HEK293T (cell line): ENCODE results near the gene LIPG.
"Not testable (repeated sequence)": the region's sequence is repeated elsewhere in the genome, so short reads cannot be mapped to it uniquely, and the experiment has no call there.

Experiments
- CTCF ChIA-PET: fragments of 350-600 bp; formaldehyde crosslinking; extraction: SDS; loops from one replicate; lab custom pipeline; 2021; ENCODE audit warnings: antibody characterized with exemption, inconsistent platforms; lab: Yijun Ruan, JAX
- POLR2A ChIA-PET: fragments of 350-600 bp; formaldehyde crosslinking; extraction: SDS; loops from one replicate; lab custom pipeline; 2020; ENCODE audit warnings: antibody characterized with exemption, inconsistent platforms; lab: Yijun Ruan, JAX
- DNase-seq: peaks from one replicate; pipeline ENCODE4 v3.0.0; 2012; ENCODE audit warnings: mixed read lengths; ENCODE audit errors: extremely low spot score
- ARNT ChIP-seq: fragments of 450-650 bp; IDR thresholded peaks from 2 replicates; pipeline ENCODE4 v1.6.1; 2017; ENCODE audit warnings: mild to moderate bottlenecking
- BHLHE40 ChIP-seq: fragments of 450-650 bp; IDR thresholded peaks from 2 replicates; pipeline ENCODE4 v1.6.1; 2016; ENCODE audit warnings: mild to moderate bottlenecking, moderate library complexity, borderline replicate concordance
- CTBP1 ChIP-seq: fragments of 450-650 bp; IDR thresholded peaks from 2 replicates; pipeline ENCODE4 v1.6.1; 2016; ENCODE audit warnings: borderline replicate concordance
- ELF4 ChIP-seq: fragments of 450-650 bp; IDR thresholded peaks from 2 replicates; pipeline ENCODE4 v1.6.1; 2017; ENCODE audit warnings: antibody characterized with exemption
- FOXA1 ChIP-seq: fragments of 450-650 bp; IDR thresholded peaks from 2 replicates; pipeline ENCODE4 v1.6.1; 2016; ENCODE audit warnings: mild to moderate bottlenecking
- FOXK2 ChIP-seq: fragments of 450-650 bp; IDR thresholded peaks from 2 replicates; pipeline ENCODE4 v1.6.1; 2016; ENCODE audit warnings: mild to moderate bottlenecking
- HDGF ChIP-seq: fragments of 450-650 bp; IDR thresholded peaks from 2 replicates; pipeline ENCODE4 v1.6.1; 2017; ENCODE audit warnings: antibody characterized with exemption, borderline replicate concordance
- L3MBTL2 ChIP-seq: fragments of 450-650 bp; conservative IDR thresholded peaks from 2 replicates; pipeline ENCODE4 v1.6.1; 2016; ENCODE audit warnings: mild to moderate bottlenecking
- LEF1 ChIP-seq: fragments of 450-650 bp; IDR thresholded peaks from 2 replicates; pipeline ENCODE4 v1.6.1; 2017; ENCODE audit warnings: mild to moderate bottlenecking, borderline replicate concordance
- NFRKB ChIP-seq: fragments of 450-650 bp; IDR thresholded peaks from 2 replicates; pipeline ENCODE4 v1.6.1; 2016; ENCODE audit warnings: mild to moderate bottlenecking, moderate library complexity
- SP1 ChIP-seq: fragments of 450-650 bp; IDR thresholded peaks from 2 replicates; pipeline ENCODE4 v1.6.1; 2017
- SUZ12 ChIP-seq: fragments of 450-650 bp; IDR thresholded peaks from 2 replicates; pipeline ENCODE4 v1.6.1; 2016; ENCODE audit warnings: mild to moderate bottlenecking
- TARDBP ChIP-seq: fragments of 450-650 bp; IDR thresholded peaks from 2 replicates; pipeline ENCODE4 v1.6.1; 2016
- ZNF384 ChIP-seq: fragments of 450-650 bp; IDR thresholded peaks from 2 replicates; pipeline ENCODE4 v1.6.1; 2016
- TF ChIP-seq, protein P1 (sequence below): fragments of 450-650 bp; IDR thresholded peaks from 2 replicates; pipeline ENCODE4 v1.6.1; 2016

Gene LIPG

DNA sequence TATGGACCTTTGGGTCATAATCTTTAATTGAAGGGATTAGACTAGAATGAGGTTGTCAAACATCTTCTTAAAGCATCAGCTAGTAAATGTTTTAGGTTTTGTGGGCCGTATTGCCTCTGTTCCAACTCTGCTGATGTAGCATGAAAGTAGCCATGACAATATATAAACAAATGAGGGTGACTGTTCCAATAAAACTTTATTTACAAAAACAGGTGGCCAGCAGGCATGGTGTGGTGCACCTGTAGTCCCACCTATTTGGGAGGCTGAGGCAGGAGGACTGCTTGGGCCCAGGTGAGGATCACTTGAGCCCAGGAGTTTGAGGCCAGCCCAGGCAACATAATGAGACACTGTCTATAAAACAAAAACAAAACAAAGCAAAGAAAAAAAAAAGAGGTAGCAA lies 18.4 kb downstream of the LIPG start:
- no peak for DNase-seq
- TF ChIP-seq ZNF384 (no peak), FOXA1 (no peak), TARDBP (no peak), ELF4 (no peak), SUZ12 (no peak), FOXK2 (no peak), L3MBTL2 (no peak), SP1 (no peak), LEF1 (no peak), ARNT (no peak)
- TF ChIP-seq, protein P1, sequence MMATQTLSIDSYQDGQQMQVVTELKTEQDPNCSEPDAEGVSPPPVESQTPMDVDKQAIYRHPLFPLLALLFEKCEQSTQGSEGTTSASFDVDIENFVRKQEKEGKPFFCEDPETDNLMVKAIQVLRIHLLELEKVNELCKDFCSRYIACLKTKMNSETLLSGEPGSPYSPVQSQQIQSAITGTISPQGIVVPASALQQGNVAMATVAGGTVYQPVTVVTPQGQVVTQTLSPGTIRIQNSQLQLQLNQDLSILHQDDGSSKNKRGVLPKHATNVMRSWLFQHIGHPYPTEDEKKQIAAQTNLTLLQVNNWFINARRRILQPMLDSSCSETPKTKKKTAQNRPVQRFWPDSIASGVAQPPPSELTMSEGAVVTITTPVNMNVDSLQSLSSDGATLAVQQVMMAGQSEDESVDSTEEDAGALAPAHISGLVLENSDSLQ, result no peak
- CTCF ChIA-PET, result no interaction called here
- POLR2A ChIA-PET, result no interaction called here

DNA sequence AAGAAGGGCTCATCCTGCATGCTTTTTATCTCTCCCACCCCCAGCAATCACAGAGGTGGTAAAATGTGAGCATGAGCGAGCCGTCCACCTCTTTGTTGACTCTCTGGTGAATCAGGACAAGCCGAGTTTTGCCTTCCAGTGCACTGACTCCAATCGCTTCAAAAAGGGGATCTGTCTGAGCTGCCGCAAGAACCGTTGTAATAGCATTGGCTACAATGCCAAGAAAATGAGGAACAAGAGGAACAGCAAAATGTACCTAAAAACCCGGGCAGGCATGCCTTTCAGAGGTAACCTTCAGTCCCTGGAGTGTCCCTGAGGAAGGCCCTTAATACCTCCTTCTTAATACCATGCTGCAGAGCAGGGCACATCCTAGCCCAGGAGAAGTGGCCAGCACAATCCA lies 19.5 kb downstream of the LIPG start:
- ChIA-PET CTCF (no interaction called here), POLR2A (no interaction called here)
- DNase-seq, result no peak
- TF ChIP-seq, protein P1, result no peak
- TF ChIP-seq TARDBP (no peak), BHLHE40 (no peak), NFRKB (no peak), SP1 (no peak)

DNA sequence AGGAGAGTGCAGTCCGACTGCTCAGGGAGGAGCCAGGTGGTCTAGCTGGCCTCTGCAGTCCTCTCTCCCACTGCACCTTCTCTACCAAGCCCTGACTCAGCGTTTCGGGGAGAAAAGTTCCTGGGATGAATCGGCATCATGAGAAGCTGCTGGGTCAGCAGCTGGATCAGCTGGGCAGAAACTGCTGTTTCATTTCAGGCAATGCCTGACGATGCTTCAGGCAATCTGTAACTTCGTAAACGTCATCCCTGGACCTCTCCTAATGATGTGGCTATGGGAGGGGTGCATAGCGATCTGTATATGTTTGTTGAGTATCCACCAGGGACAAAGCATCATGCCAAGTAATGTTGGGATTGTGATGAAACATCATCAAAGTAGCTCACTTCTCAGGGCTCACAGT lies 20.7 kb downstream of the LIPG start:
- POLR2A ChIA-PET, result no interaction called here
- no peak for TF ChIP-seq FOXA1
- no peak for TF ChIP-seq SP1
- TF ChIP-seq L3MBTL2, result no peak
- no peak for TF ChIP-seq ELF4
- TF ChIP-seq HDGF, result no peak
- no peak for TF ChIP-seq LEF1
- no peak for TF ChIP-seq SUZ12
- no peak for TF ChIP-seq ARNT
- no peak for TF ChIP-seq FOXK2
- TF ChIP-seq NFRKB, result no peak
- no peak for TF ChIP-seq TARDBP
- TF ChIP-seq, protein P1, result no peak
- no peak for TF ChIP-seq ZNF384
- CTCF ChIA-PET, result interaction anchor here (1.6 kb wide), 1 partner anchor 46 kb away, joined by 3 read pairs; no protein-coding TSS in a partner anchor
- no peak for DNase-seq

DNA sequence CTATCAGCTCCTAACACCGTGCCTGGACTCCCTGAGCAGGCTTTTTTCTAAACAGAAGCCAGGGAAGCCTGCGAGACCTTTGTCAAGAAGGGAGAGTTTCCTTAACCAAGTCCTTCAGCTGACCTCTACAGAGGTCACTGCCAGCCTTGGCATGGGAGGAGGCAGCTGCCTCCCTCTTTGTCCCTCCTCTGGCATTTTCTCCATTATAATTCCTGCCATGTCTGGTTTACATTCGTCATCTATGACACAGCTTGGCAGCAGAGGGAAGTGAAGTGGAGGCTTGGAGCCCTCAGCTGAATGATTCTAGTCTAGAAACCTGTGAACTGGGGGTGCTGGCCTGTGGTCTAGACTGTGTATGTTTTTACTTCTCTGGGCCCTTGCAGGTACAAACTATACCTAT lies 22.5 kb downstream of the LIPG start:
- TF ChIP-seq SP1 (no peak), TARDBP (no peak), FOXK2 (no peak), LEF1 (no peak), FOXA1 (no peak), L3MBTL2 (no peak)
- CTCF ChIA-PET, result no interaction called here
- no peak for DNase-seq
- POLR2A ChIA-PET, result no interaction called here

DNA sequence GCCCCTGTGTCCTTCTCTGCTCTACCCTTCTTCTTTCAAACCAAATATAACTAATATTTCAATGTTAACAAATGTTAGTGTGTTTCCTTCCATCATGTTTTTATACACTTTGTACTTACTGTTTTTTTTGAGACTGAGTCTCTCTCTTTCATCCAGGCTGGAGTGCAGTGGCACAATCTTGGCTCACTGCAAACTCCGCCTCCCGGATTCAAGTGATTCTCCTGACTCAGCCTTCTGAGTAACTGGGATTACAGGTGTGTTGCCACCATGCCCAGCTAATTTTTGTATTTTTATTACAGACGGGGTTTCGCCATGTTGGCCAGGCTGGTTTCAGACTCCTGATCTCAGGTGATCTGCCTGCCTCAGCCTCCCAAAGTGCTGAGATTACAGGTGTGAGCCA lies 23.1 kb downstream of the LIPG start:
- DNase-seq, CTCF ChIA-PET, POLR2A ChIA-PET: not testable (repeated sequence)

DNA sequence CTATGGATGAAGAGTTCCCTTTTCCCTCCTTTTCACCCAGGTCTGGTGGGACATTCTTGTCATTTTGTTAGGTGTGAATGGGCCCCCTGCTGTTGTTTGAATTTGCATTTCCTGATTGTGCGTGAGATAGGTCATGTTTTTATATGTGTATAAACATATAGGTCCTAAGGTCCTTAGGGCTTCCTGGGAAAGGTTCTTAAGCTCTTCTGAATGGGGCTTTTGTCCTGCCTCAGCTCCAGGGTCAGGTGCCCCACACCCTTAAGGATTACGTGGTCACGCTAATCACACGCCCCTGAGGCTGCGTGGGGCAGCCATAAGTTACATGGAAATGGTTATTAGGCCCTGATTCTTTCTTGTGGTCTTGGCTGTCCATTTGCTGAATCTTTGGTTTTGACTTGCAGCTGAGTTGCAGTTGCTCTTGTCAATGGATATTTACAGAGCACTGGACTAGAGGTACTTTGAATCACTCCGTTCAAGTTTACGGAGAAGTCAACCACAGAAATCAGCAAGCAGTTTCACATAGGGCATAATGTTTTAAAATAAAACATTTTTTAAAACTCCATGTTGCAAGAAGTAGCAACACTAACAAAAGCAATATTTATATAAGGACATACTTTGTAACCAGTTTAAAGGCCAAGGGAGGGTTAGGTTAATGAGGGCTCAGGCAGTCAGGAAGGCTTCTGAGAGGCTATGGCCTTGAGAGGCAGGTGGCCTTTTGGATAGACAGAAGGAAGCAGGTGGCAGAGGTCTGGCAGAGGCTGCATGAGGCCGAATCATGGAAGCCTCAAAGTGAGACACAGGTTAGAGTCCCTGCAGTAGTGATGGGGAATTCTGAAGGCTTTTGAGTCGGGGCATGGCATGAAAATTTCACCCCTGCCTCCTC lies 24.2 kb downstream of the LIPG start:
- DNase-seq, result no peak
- ChIA-PET CTCF (no interaction called here), POLR2A (no interaction called here)
- TF ChIP-seq SUZ12, result no peak
- TF ChIP-seq BHLHE40, result no peak
- TF ChIP-seq SP1, result no peak

DNA sequence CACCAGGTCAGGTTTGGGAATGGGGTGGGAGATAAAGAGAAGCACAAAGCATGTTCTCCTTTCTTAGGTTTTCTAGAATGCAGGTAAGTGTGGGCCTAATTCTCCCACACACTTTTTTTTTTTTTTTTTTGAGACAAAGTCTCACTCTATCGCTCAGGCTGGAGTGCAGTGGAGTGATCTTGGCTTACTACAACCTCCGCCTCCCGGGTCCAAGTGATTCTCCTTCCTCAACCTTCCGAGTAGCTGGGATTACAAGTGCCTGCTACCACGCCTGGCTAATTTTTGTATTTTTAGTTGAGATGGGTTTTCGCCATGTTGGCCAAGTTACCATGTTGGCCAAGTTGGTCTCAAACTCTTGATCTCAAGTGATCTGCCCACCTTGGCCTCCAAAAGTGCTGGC lies 26.3 kb downstream of the LIPG start:
- no peak for TF ChIP-seq NFRKB
- TF ChIP-seq, protein P1, result no peak
- no peak for TF ChIP-seq FOXA1
- no peak for TF ChIP-seq HDGF
- TF ChIP-seq FOXK2, result no peak
- TF ChIP-seq SP1, result no peak
- no peak for TF ChIP-seq ELF4
- no peak for TF ChIP-seq TARDBP
- TF ChIP-seq ARNT, result no peak
- TF ChIP-seq ZNF384, result no peak
- no peak for TF ChIP-seq SUZ12
- no peak for TF ChIP-seq CTBP1
- ChIA-PET CTCF (no interaction called here), POLR2A (no interaction called here)
- no peak for DNase-seq
